Activated CD8-positive, alpha-beta memory T cell treated with anti-CD3 and anti-CD28 coated beads for 48 hours (primary cell): ENCODE measurements around the gene NEXN.
"Not testable (repeated sequence)": the region's sequence is repeated elsewhere in the genome, so short reads cannot be mapped to it uniquely, and the experiment has no call there.

Source experiments
- DNase-seq, 3 experiments: peaks; one replicate each; pipeline ENCODE4 v3.0.0-alpha.2; 2020; ENCODE audit warnings: low read depth in 2 of 3, low spot score in 2 of 3

The NEXN gene

DNA sequence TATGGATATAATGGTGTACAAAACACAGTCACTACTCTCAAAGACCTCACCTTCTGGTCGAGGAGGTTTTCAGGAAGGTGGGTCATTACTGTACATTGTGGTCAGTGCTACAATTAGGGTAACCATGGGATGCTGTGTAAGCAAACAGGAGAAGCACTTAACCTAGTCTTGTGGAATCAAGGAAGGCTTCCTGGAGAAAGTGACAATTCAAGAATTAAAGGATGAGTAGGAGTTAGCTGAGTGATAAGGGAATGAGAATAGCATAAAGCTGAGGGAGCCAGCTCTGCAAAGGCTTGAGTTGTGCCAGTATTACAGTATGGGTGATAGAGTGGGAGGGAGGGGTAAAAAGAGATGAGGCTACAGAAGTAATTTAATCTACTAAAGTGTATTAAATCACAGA lies 17.2 kb downstream of the NEXN start:
- DNase-seq = no peak

DNA sequence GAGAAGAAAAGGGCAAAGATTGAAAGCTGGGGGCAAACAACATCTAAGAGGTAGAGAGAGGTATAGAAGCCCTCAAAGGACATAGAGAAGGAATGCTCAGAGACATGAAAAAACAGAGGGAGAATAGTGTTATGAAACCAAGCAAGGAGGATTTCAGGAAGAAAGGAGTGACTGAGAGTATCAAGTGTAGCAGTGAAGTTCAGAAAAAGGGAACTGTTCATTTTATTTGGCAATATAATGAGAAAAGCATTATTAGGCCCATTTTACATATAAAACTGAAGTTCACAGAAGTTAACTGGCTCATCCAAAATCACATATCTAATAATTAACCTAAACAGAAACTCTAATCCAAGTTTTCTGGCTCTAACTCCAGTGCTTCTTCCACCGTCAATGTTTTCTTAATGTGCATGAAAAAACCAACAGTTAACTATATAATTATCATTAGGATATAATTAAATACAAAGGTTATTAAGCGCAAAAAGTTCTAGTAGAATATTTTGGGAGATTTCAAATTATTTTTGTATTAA lies 17.7 kb downstream of the NEXN start:
- no peak for DNase-seq

DNA sequence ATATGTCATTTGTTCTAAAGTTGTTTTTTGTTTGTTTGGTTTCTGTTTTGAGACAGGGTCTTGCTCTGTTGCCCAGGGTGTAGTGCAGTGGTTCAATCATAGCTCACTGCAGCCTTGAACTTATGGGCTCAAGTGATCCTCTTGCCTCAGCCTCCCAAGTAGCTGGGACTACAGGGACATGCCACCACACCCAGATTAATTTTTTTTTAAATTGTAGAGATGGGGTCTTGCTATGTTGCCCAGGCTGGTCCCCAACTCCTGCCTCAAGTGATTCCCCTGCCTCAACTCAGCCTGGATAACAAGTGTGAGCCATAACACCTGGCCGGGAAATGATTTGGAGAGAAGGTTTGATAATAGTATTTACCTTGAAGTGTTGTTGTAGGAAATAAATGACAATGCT lies 18.2 kb downstream of the NEXN start:
- no peak for DNase-seq

DNA sequence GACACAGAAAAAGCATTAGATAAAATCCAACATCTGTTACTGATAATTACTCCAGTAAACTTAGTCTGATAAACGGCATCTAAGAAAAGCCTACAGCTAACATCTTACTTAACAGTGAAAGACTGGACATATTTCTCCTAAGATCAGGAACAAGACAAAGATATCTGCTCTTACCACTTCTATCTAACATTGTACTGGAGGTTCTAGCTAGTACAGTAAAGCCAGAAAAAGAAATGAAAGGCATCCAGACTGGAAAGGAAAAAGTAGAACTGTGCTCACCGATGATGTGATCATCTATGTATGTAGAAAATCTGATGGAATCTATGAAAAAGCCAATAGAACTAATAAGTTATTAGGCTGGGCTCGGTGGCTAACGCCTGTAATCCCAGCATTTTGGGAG lies 21.7 kb downstream of the NEXN start:
- DNase-seq = no peak

DNA sequence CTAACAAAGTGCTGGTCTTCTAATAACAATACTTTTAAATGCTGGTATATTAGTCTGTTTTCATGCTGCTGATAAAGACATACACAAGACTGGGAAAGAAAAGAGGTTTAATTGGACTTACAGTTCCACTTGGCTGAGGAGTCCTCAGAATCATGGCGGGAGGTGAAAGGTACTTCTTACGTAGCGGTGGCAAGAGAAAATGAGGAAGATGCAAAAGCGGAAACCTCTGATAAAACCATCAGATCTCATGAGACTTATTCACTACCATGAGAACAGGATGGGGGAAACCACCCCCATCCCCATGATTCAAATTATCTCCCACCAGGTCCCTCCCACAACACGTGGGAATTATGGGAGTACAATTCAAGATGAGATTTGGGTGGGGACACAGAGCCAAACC lies 30.5 kb downstream of the NEXN start:
- DNase-seq = not testable (repeated sequence)

DNA sequence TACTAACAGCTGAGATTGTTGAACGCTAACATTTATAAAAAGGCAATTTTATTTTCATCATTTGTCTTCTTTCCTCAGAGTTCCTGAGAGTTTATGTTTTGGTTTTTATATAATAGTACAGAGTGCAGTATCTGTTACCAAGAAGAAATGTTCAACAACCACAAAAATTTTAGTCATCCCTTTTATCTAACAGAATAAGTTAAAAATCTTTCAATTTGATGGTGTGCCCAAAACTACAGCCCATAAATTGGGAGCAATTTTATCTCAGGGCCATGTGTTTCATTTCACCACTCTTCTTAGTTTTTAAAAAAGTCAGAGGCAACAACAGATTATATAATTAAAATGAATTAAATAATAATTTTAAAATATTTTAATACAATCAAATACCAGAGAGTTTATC lies 37.1 kb downstream of the NEXN start:
- DNase-seq = no peak

DNA sequence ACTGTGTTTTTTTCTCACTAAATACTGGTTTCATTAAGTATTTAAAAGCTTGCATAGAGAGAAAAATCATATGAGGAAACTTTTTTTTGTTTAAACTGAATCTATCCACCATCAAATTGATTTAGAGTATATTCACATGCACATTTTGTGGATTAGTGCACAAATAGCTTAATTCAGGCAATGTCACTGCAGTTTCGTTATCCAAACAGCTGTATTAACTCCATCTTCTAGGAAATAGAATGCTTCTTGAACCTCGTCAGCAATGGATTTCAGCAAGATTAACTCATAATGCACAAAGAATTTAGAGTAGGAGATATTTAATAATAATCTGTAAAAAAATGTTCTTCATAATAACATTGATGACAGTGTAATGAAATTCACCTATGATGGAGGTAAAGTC lies 37.5 kb downstream of the NEXN start:
- DNase-seq = no peak

DNA sequence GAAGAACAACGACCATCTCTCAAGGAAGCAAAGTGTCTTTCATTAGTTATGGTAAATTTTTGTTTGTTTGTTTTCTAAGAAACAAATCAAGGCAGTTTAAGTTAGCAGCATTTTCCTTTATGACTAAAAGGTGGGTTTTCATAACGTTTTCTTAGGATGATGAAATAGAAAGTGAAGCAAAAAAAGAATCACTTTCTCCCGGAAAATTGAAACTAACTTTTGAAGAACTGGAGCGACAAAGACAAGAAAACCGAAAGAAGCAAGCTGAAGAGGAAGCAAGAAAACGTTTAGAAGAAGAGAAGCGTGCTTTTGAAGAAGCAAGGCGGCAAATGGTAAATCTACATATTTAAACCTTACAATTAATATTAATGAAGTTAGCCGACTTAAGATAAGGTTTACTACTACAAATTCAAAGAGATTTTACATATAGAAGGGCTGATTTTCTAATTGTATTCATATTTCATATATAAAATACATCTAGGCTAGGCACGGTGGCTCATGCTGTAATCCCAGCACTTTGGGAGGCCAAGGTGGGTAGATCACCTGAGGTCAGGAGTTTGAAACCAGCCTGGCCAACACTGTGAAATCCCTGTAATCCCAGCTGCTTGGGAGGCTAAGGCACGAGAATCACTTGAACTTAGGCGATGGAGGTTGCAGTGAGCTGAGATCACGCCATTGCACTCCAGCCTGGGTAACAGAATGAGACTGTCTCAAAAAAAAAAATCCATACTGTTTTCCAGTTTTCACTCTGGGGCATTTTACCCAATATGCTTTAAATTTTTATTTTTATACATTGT lies 38.3 kb downstream of the NEXN start:
- no peak for DNase-seq

DNA sequence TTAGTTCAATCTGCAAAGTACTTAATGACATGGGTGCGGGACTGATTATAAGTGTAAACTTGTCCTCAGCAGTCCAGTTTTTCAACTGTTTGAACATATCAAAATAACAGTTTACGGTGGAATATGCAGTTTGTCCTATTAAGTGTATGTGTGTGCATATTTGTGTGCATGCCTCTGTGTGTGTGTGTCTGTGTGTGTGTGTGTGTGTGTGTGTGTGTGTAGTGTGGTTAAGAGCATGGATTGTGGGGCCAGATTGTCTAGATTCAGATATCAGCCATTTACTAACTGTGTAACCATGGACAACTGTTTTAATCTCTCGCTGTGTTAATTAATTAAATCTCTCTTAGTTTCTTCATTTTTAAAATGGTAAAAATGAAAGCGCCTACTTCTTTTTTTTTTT lies 39.0 kb downstream of the NEXN start:
- DNase-seq = no peak

DNA sequence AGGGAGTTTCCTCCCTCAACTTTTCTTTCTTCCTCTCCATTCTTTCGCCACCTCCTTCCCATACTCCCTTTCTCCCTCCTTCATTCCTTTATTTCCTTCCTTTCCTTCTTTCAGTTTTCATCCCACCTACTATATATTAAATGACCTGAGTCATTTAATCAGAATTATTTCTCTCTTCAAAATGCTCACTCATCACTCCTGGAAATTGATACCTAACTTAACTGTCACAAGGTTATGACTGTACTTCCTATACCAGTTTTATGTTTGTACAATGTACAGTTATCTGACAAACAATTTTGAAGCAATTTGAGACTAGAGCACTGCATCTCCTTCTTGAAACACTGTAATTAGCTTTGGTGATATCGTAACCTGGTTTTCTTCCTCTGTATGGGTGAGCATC lies 41.4 kb downstream of the NEXN start:
- no peak for DNase-seq

DNA sequence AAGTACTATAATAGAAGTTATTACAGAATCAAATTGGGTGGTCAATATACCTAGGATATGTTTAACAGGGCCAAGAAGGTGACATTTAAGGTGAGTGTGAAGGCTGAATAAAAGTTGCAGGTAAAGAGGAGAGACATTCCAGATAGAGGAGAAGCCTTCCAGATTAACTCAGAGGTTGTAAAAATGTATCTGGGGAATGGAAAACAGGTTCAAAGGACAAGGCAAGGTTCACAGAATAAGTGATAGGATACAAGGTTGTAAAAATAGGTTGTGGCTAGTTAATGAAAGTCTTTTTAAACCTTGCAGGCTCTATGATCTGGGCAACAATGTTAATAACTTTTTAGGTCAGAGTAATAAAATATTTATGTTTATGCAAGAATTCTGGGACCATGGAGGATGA lies 50.2 kb downstream of the NEXN start:
- no peak for DNase-seq

DNA sequence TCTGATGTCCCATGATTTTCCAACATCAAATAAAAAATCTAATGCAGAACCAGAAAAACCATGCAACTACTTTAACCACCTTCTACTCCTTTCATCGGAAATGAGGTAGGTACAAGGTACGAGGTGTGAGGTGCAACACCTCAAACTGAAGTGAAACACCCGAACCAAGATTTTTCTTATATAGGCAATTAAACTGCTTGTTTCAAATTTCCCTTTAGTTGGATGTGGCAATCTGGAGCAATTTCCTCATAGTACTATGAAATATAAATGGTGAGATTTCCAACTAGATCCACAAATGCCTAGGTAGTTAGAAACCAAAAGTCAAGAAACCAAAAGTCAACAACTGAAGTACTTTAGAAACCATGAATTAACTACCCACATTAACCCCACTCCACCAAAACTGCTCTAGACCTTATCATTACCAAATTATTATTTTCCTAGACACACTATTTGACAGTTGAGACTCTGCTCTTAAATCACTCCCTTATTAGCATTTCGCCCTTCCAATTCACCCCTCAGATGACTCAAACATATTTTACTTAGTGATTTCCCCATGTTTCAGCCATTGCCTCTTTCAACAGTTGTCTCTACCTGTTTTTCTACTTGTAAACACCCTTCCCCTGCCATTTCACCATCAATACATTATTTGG lies 52.6 kb downstream of the NEXN start:
- no peak for DNase-seq

DNA sequence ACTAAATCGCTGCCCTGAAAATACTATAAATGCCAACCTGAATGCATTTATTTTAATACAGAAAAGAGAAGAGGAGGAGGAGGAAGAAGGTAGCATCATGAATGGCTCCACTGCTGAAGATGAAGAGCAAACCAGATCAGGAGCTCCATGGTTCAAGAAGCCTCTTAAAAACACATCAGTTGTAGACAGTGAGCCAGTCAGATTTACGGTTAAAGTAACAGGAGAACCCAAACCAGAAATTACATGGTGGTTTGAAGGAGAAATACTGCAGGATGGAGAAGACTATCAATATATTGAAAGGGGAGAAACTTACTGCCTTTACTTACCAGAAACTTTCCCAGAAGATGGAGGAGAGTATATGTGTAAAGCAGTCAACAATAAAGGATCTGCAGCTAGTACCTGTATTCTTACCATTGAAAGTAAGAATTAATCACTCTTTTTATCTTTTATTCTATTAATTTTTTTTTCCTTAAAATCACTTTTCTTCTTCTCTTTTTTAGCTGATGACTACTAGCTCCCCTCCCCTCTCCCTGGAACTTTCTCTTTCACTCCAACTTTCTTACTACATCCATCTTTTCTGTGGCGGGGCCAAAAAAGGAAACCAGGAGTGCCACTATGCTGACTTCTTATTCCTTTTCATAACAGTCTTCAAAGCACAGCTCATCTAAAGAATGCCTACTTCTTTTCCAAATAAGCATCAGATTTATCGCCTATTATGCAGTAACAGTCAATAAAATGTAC lies 54.1 kb downstream of the NEXN start:
- DNase-seq = no peak

DNA sequence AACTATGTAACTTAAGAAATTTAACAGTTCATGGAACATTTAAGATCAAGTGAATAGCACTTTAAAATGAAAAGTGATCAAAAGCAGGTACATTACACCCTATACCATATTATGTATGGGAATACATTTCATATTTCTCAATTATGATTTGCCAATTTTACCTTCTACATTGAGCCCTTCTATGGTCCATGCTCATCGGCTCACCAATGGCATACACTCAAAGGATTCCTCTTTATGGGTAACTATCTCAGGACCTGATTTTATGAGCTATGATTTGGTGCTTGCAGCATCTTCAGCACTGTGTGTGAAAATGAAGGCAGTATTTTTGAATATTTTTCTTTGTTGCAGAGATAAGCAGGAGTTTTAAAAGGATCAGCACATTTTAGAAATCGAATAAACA lies 56.9 kb downstream of the NEXN start:
- DNase-seq = no peak

DNA sequence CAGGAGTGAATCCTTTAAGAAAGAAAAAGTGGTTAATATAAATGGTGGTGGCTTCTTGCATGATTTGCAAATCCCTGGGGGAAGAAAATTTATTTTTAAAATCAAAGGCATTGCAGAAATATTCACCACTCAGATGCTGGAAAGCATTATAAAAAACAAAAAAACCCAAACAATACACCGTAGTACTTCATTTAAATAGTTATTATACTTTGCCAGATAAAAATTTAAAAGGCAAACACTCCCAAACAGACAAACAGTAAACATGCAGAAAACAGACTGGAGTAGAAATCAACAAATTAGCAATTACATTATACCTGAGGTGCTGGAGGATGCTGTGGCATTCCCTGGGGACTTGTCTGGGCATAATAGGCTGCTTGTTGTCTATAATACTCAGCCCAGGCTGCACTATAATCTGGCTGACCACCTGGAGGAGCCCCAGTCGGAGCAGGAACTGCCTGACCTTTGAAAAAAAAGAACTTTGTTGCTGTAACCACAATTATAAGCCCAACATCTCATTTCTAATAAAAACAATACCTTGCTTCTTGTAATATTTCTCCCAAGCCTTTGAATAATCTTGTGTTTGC lies 60.5 kb downstream of the NEXN start:
- DNase-seq = no peak

DNA sequence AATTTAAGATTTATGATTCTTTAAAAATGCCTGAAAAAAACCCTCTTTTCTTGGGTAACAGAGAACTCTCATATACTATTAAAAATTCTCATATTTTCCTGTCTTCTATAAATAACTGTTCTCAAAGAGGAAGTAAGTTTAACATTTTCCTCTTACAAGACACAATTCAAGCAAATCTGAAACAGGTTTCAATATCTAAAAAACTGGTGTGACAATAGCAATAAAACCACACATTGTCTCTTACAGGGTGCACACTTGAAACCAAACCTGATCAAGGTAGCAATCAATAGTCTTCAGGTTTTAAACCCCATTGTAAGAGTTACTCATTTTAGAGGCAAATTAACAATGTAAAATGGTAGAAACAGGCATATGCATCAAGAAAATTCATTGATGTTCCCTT lies 62.4 kb downstream of the NEXN start:
- DNase-seq = no peak

DNA sequence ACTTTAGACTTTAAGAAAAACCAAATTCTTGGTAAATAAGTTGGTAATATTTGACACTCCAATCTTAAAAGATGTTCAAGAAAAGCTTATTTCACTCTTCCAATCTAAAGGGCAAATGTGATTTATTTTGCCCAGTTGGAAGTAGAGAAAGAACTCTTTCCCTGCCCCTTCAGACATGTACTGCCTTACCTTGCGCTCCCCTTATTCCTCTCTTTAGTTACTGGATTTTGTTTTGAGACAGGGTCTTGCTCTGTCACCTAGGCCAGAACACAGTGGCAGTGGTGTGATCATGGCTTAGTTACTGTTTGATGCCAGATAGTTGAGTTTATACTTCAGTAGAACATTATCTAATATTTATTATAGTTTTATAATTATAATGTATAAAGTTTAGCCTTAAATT lies 62.9 kb downstream of the NEXN start:
- DNase-seq = no peak

DNA sequence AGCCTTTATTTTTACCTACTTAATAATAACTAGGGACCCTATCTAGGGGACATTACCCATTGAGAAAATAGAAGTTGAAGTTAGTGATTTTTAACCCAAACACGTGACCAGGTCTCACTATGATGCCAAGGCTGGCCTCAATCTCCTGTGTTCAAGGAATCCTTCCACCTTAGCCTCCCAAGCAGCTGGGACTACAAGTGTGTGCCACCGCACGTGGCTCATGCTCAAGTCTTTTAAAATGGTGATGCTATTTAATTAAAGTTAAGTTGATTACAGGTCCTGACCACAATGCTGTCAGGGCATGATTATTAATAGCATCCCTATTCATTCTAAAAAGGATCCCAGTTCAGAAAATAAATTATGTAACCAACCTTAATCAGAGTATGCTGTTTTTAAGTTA lies 65.5 kb downstream of the NEXN start:
- DNase-seq = no peak

DNA sequence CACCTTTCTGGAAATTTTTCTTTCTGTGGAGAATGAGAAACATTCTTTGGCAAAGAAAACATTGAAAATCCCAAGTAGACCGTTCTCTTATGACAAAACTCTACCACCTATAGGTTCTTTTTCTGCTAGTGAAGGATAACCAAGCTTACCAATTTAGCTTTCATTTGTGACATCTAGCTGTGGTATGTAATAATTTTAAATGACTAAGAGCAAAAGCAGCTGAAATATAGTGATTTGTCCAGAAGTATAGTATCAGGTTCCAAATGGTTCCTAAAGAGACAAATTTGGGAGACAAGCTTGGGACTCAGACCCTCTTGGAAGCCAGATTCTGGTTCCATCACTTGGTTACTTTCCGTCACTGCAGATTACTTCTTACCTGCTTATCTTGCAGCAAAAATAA lies 66.1 kb downstream of the NEXN start:
- no peak for DNase-seq

DNA sequence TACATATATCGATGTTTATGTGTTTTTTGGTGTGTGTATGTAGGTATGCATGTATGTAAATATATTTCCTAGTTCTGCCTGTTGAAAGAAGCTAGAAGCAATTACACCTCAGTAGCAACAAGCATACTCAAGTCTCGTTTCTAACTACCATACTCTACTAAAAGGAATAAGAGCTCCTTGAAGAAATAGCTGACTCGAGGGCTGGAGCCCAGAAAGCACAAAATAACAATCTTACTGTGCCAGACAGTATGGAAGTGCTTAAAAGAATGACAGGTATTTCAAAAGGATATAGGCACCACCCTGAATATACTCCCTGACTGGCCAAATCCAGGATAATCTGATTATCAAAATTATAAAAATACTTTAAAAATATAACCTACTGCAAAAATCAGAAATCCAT lies 67.3 kb downstream of the NEXN start:
- DNase-seq = no peak

DNA sequence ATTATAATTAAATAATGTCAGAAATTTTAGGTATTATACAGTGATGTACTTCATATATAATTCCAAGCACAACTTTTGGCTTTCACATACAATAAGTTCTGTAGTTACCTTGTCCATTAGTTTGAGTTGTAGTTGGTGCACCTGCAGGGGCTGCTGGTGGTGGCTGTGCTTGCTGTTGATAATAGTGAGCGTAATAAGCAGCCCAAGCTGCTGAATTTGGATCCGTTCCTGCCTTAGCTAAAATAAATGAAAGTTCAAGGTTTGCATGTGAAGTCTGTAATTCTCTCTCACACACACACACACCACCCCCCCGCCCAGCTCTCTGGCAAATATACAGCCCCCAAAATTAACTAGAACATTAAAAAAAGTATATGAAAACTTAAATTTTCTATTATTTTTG lies 68.0 kb downstream of the NEXN start:
- DNase-seq = no peak

DNA sequence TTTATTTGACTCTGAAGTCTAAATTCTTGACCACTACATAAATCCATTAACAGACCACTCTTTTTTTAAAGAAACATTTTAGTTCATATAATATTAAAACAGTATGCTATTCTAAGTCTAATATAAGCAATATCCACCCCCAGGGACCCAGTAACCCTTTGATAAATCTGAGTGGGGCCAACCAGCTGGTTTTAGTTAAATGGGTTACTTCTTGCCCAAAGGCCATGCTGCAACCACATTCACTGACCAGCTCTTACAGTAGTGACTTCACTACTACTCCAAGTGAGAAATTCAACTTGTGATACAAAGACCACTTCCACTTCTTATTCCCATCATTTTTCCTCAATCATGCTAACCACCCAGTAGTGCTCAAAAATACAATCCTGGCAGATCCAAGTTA lies 70.0 kb downstream of the NEXN start:
- no peak for DNase-seq
